VCaP (cell line): Measurements from ENCODE around the gene EPHB3.

ENCODE experiments used
- H3K27ac ChIP-seq: fragments of 450-650 bp; 2 replicates; pipeline ENCODE4 v1.5.1; 2017
- CTCF ChIP-seq: fragments of 450-650 bp; conservative IDR thresholded peaks from 2 replicates; pipeline ENCODE4 v1.5.1; 2017; ENCODE audit warnings: mild to moderate bottlenecking, moderate library complexity

Gene EPHB3

GRCh38 chr3:184525337-184526087 is 36.1 kb upstream of the EPHB3 start:
- TF ChIP-seq CTCF, result no peak
- peak overlapping the region; percentile 71 for H3K27ac ChIP-seq

- H3K27ac ChIP-seq, result peak overlapping the region; percentile 71; the same call in 1 of the 2 replicates
- no peak for TF ChIP-seq CTCF
These were observed 35.5 kb upstream of the EPHB3 start for GRCh38 chr3:184526088-184526433.

GRCh38 chr3:184531626-184532280 is 29.8 kb upstream of the EPHB3 start:
- no peak for TF ChIP-seq CTCF
- no peak overlapping the region for H3K27ac ChIP-seq

GRCh38 chr3:184532940-184533732 is 28.4 kb upstream of the EPHB3 start:
- TF ChIP-seq CTCF, result no peak
- no peak overlapping the region for H3K27ac ChIP-seq

GRCh38 chr3:184537885-184538665 is 23.5 kb upstream of the EPHB3 start:
- no peak for TF ChIP-seq CTCF
- H3K27ac ChIP-seq, result no peak overlapping the region

- H3K27ac ChIP-seq, result no peak overlapping the region
- TF ChIP-seq CTCF, result no peak
These were observed 22.7 kb upstream of the EPHB3 start for GRCh38 chr3:184538666-184539431.
